Measurements from ENCODE around the gene INO80B. TPM values are rescaled to one million over a fixed set of nuclear protein-coding genes. Genes with fewer than 3 reads are reported as not detected.
"Not testable (repeated sequence)": the region's sequence is repeated elsewhere in the genome, so short reads cannot be mapped to it uniquely, and the experiment has no call there.

INO80B gene
- total RNA-seq, 2 experiments from 2014 or later = 41.3 to 41.8 TPM

GRCh38 chr2:74441170-74441689 lies 13.7 kb upstream of the INO80B start:
- intact Hi-C loops (cut with DNase I, micrococcal nuclease) = loop anchor here in 1 of 2 experiments (1.0 kb wide), 1 partner anchor 25 kb away; no protein-coding TSS in a partner anchor
- H3K27me3 Mint-ChIP-seq = peaks cover 56% of the 10 kb centered on the region
- CTCF ChIA-PET = no interaction called here
- no peaks in the 10 kb centered on the region for H3K36me3 Mint-ChIP-seq (ENCODE audit: low read depth)
- Histone ChIP-seq H3K4me1 (ENCODE audit: insufficient read depth, low read length) (peaks cover 27% of the 10 kb centered on the region), H3K27ac (ENCODE audit: low read depth in 1 of 2, low read length in 2 of 2) (no peak overlapping the region), H3K36me3 (ENCODE audit: insufficient read depth, low read length) (no peaks in the 10 kb centered on the region), H3K27me3 (ENCODE audit: control insufficient read depth in 1 of 2, insufficient read depth in 2 of 2, low read length in 2 of 2) (peaks cover 37 to 40% of the 10 kb centered on the region in 2 experiments), H3K4me3 (ENCODE audit: low read length) (peak overlapping the region; percentile 45), H3K9me3 (ENCODE audit: control insufficient read depth in 1 of 2, insufficient read depth in 1 of 2, low read length in 2 of 2) (peaks cover 0 to 27% of the 10 kb centered on the region in 2 experiments)
- DNase-seq = no peak
- POLR2A ChIA-PET = interaction anchor here (1.3 to 1.5 kb wide), 3 partner anchors 10 to 19 kb away, joined by 3 to 6 read pairs (median 3); partner anchors contain the start of gene WBP1
- H3K4me3 Mint-ChIP-seq = peak overlapping the region; percentile 58
- no peaks in the 10 kb centered on the region for H3K9me3 Mint-ChIP-seq
- peak; percentile 32 for ATAC-seq (ENCODE audit: poor library complexity)
- H3K4me1 Mint-ChIP-seq (ENCODE audit: low read depth) = peaks cover 8% of the 10 kb centered on the region
- H3K27ac Mint-ChIP-seq = no peak overlapping the region
- TF ChIP-seq CTCF (IDR thresholded peaks at IDR 0.05) = no peak

- intact Hi-C loops (cut with DNase I, micrococcal nuclease) = loop anchor here in 1 of 2 experiments (1.0 kb wide), 1 partner anchor 26 kb away; no protein-coding TSS in a partner anchor
These were observed 13.0 kb upstream of the INO80B start, which contains the start of gene RTKN for GRCh38 chr2:74441690-74442482. Gene RTKN, minus strand, starts transcription at chr2:74441937. Its CDS starts 121 bp downstream, at chr2:74441816.

GRCh38 chr2:74442483-74443297 lies 12.2 kb upstream of the INO80B start:
- Histone ChIP-seq H3K9me3 (ENCODE audit: control insufficient read depth in 1 of 2, insufficient read depth in 1 of 2, low read length in 2 of 2) (peaks cover 0 to 27% of the 10 kb centered on the region in 2 experiments), H3K4me1 (ENCODE audit: insufficient read depth, low read length) (peaks cover 27% of the 10 kb centered on the region), H3K27me3 (ENCODE audit: control insufficient read depth in 1 of 2, insufficient read depth in 2 of 2, low read length in 2 of 2) (peaks cover 37 to 40% of the 10 kb centered on the region in 2 experiments)
- H3K4me1 Mint-ChIP-seq (ENCODE audit: low read depth); DNase-seq; CTCF ChIA-PET; H3K27ac ChIP-seq (ENCODE audit: low read depth in 1 of 2, low read length in 2 of 2); intact Hi-C loops (cut with DNase I, micrococcal nuclease); H3K36me3 ChIP-seq (ENCODE audit: insufficient read depth, low read length); H3K36me3 Mint-ChIP-seq (ENCODE audit: low read depth); H3K4me3 ChIP-seq (ENCODE audit: low read length); POLR2A ChIA-PET; H3K9me3 Mint-ChIP-seq; ATAC-seq (ENCODE audit: poor library complexity); H3K27ac Mint-ChIP-seq: not testable (repeated sequence)
- peak overlapping the region; percentile 76 for H3K4me3 Mint-ChIP-seq
- H3K27me3 Mint-ChIP-seq = peaks cover 56% of the 10 kb centered on the region

More at GRCh38 chr2:74441690-74442482, 13.0 kb upstream of the INO80B start, which contains the start of gene RTKN:
- Mint-ChIP-seq H3K36me3 (ENCODE audit: low read depth) (no peaks in the 10 kb centered on the region), H3K4me3 (peak within 1 kb of the TSS; percentile 76), H3K27ac (no peak within 1 kb of the TSS), H3K4me1 (ENCODE audit: low read depth) (peaks cover 8% of the 10 kb centered on the region), H3K9me3 (no peaks in the 10 kb centered on the region), H3K27me3 (peaks cover 56% of the 10 kb centered on the region)
- Histone ChIP-seq H3K27ac (ENCODE audit: low read depth in 1 of 2, low read length in 2 of 2) (no peak within 1 kb of the TSS), H3K27me3 (ENCODE audit: control insufficient read depth in 1 of 2, insufficient read depth in 2 of 2, low read length in 2 of 2) (peaks cover 37 to 40% of the 10 kb centered on the region in 2 experiments), H3K36me3 (ENCODE audit: insufficient read depth, low read length) (no peaks in the 10 kb centered on the region), H3K9me3 (ENCODE audit: control insufficient read depth in 1 of 2, insufficient read depth in 1 of 2, low read length in 2 of 2) (peaks cover 0 to 27% of the 10 kb centered on the region in 2 experiments), H3K4me3 (ENCODE audit: low read length) (peak within 1 kb of the TSS; percentile 45), H3K4me1 (ENCODE audit: insufficient read depth, low read length) (peaks cover 27% of the 10 kb centered on the region)
- ATAC-seq (ENCODE audit: poor library complexity) (peak; percentile 36), DNase-seq (peak in 4 of 14 experiments; percentile 25 to 68 (median 46))
- POLR2A ChIA-PET = no interaction called here
- CTCF ChIA-PET = no interaction called here
- no peak for TF ChIP-seq CTCF (IDR thresholded peaks at IDR 0.05)

All from CD4-positive, alpha-beta T cell (primary cell).